Adrenal gland (tissue), 5 donors: ENCODE measurements around the gene BANF2.

Experiments
- POLR2A ChIP-seq, 2 donors: fragments of 450-650 bp; IDR thresholded peaks; one replicate each; pipeline ENCODE4 v1.6.1; 2017; ENCODE audit warnings: antibody characterized with exemption in 2 of 2, mild to moderate bottlenecking in 2 of 2, moderate library complexity in 1 of 2
- TF ChIP-seq, protein P1 (sequence below), 6 experiments: fragments of 450-650 bp in 4 of 6; fragments of 200-600 bp in 2 of 6; sonication (generic) in 1 of 6; IDR thresholded peaks; 1 replicate in 5 of 6; 2 replicates in 1 of 6; pipeline versions ENCODE4 v1.5.1 to v1.8.0; 2016 to 2021; ENCODE audit warnings: antibody characterized with exemption in 6 of 6, mild to moderate bottlenecking in 2 of 6, moderate library complexity in 1 of 6
- donor health status: DM: no; HTN: no; CAD: no.

DNA sequence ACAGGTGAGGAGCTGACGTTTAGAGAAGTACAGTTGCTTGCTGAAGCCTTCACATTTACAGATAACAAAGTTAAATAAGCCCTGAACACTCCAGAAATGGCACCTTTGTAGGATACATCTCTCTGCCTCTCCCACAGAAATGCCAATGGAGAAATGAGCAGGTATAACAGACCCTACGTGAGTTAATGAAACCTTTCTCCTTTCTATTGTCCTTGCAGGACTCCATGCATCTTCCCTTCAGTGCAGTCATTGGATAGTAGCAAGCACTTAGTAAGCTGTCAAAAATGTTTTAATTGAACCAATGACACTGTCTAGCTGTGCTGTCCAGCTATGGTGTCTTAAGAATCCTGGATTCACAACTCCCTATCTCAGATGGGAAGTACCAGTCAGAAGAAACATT lies 9.6 kb upstream of the BANF2 start:
- TF ChIP-seq, protein P1, sequence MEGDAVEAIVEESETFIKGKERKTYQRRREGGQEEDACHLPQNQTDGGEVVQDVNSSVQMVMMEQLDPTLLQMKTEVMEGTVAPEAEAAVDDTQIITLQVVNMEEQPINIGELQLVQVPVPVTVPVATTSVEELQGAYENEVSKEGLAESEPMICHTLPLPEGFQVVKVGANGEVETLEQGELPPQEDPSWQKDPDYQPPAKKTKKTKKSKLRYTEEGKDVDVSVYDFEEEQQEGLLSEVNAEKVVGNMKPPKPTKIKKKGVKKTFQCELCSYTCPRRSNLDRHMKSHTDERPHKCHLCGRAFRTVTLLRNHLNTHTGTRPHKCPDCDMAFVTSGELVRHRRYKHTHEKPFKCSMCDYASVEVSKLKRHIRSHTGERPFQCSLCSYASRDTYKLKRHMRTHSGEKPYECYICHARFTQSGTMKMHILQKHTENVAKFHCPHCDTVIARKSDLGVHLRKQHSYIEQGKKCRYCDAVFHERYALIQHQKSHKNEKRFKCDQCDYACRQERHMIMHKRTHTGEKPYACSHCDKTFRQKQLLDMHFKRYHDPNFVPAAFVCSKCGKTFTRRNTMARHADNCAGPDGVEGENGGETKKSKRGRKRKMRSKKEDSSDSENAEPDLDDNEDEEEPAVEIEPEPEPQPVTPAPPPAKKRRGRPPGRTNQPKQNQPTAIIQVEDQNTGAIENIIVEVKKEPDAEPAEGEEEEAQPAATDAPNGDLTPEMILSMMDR (IDR thresholded peaks at IDR 0.05) = no peak
- TF ChIP-seq POLR2A (IDR thresholded peaks at IDR 0.05) = no peak
